ENCODE results near the gene BRINP1.

GRCh38 chr9:119234636-119235035, 134.6 kb downstream of the BRINP1 start:
- TF ChIP-seq, protein P1, sequence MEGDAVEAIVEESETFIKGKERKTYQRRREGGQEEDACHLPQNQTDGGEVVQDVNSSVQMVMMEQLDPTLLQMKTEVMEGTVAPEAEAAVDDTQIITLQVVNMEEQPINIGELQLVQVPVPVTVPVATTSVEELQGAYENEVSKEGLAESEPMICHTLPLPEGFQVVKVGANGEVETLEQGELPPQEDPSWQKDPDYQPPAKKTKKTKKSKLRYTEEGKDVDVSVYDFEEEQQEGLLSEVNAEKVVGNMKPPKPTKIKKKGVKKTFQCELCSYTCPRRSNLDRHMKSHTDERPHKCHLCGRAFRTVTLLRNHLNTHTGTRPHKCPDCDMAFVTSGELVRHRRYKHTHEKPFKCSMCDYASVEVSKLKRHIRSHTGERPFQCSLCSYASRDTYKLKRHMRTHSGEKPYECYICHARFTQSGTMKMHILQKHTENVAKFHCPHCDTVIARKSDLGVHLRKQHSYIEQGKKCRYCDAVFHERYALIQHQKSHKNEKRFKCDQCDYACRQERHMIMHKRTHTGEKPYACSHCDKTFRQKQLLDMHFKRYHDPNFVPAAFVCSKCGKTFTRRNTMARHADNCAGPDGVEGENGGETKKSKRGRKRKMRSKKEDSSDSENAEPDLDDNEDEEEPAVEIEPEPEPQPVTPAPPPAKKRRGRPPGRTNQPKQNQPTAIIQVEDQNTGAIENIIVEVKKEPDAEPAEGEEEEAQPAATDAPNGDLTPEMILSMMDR (IDR thresholded peaks at IDR 0.05) = no peak
- no peak for TF ChIP-seq ZFX (IDR thresholded peaks at IDR 0.05; ENCODE audit: borderline replicate concordance)
